ENCODE measurements around the gene TSPAN7.

- no peak for TF ChIP-seq POLR2A (IDR thresholded peaks at IDR 0.05; ENCODE audit: low read length)
- TF ChIP-seq GATA1 (IDR thresholded peaks at IDR 0.05; ENCODE audit: low read depth, low read length) = no peak
Observed at GRCh38 chrX:38513112-38513742, 48.1 kb upstream of the TSPAN7 start.
